ENCODE results near the gene ACSL6. TPM values are rescaled to one million over a fixed set of nuclear protein-coding genes. Genes with fewer than 3 reads are reported as not detected.

ACSL6 gene
- total RNA-seq, 2 donors from 2014 or later: 0.04 to 0.73 TPM

DNA sequence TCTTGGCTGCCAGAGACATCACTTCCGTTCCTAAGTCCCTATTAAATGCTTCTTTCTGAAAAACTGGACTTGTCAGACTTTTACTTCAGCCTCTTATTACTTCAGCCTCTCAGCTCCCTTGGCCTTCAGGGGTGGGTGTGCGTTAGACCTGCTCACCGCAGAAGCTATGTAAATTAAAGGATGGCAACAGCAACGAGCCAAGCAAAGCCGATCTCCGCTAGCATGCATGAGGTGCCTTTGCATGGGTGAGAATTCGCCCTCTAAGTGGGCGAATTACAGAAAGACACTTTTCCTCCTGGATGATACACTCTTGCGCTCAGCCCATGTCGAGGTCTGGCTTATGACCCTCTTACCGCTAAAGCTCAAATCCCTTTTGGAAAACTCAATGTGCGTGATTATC lies 38.1 kb upstream of the ACSL6 start:
- no peaks in the 10 kb centered on the region for H3K9me3 Mint-ChIP-seq
- WGBS, 2 experiments (ENCODE audit: insufficient coverage in 1 of 2, insufficient read length in 1 of 2): 93 to 94% methylated on average over 11 to 12 of the region's 12 CpGs
- Histone ChIP-seq H3K27me3 (ENCODE audit: control insufficient read depth, insufficient read depth, low read length, poor library complexity, severe bottlenecking) (no peaks in the 10 kb centered on the region), H3K4me3 (ENCODE audit: low read length) (no peak overlapping the region), H3K4me1 (ENCODE audit: control insufficient read depth, insufficient read depth, low read length) (no peaks in the 10 kb centered on the region), H3K9me3 (ENCODE audit: control insufficient read depth, low read length) (no peaks in the 10 kb centered on the region), H3K9ac (ENCODE audit: extremely low read depth, low read length, poor library complexity, severe bottlenecking) (no peak overlapping the region), H3K36me3 (ENCODE audit: control insufficient read depth, insufficient read depth, low read length) (no peaks in the 10 kb centered on the region), H3K27ac (ENCODE audit: low read depth, low read length) (no peak overlapping the region)
- TF ChIP-seq, protein P1, sequence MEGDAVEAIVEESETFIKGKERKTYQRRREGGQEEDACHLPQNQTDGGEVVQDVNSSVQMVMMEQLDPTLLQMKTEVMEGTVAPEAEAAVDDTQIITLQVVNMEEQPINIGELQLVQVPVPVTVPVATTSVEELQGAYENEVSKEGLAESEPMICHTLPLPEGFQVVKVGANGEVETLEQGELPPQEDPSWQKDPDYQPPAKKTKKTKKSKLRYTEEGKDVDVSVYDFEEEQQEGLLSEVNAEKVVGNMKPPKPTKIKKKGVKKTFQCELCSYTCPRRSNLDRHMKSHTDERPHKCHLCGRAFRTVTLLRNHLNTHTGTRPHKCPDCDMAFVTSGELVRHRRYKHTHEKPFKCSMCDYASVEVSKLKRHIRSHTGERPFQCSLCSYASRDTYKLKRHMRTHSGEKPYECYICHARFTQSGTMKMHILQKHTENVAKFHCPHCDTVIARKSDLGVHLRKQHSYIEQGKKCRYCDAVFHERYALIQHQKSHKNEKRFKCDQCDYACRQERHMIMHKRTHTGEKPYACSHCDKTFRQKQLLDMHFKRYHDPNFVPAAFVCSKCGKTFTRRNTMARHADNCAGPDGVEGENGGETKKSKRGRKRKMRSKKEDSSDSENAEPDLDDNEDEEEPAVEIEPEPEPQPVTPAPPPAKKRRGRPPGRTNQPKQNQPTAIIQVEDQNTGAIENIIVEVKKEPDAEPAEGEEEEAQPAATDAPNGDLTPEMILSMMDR (conservative IDR thresholded peaks at IDR 0.05): no peak
- H3K27ac Mint-ChIP-seq: no peak overlapping the region
- no peaks in the 10 kb centered on the region for H3K36me3 Mint-ChIP-seq (ENCODE audit: low read depth)
- no peak for DNase-seq
- no peaks in the 10 kb centered on the region for H3K4me1 Mint-ChIP-seq
- H3K4me3 Mint-ChIP-seq: no peak overlapping the region
- no peaks in the 10 kb centered on the region for H3K27me3 Mint-ChIP-seq (ENCODE audit: insufficient read depth)

DNA sequence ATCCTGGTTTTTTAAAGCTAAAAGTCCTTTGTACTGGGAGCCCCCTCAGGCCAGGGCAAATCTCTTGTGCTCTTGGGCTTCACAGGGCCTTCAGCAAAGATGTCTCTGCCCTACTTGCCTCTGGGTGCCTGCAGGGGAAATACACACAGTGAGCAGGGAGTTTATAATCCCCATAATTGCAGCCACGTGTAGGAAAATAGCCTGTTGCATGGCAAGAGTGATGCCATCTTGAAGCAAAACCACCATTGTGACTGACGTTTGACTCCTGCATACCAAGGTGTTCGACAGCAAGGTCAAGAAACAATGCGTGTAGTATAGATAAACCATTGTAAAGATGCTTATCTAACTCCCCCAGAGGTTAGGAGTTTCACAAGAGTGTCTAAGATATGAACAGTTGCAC lies 37.6 kb upstream of the ACSL6 start:
- Mint-ChIP-seq H3K27ac (no peak overlapping the region), H3K4me3 (no peak overlapping the region), H3K27me3 (ENCODE audit: insufficient read depth) (no peaks in the 10 kb centered on the region), H3K36me3 (ENCODE audit: low read depth) (no peaks in the 10 kb centered on the region), H3K9me3 (no peaks in the 10 kb centered on the region), H3K4me1 (no peaks in the 10 kb centered on the region)
- Histone ChIP-seq H3K9ac (ENCODE audit: extremely low read depth, low read length, poor library complexity, severe bottlenecking) (no peak overlapping the region), H3K4me3 (ENCODE audit: low read length) (no peak overlapping the region), H3K36me3 (ENCODE audit: control insufficient read depth, insufficient read depth, low read length) (no peaks in the 10 kb centered on the region), H3K27ac (ENCODE audit: low read depth, low read length) (no peak overlapping the region), H3K4me1 (ENCODE audit: control insufficient read depth, insufficient read depth, low read length) (no peaks in the 10 kb centered on the region), H3K9me3 (ENCODE audit: control insufficient read depth, low read length) (no peaks in the 10 kb centered on the region), H3K27me3 (ENCODE audit: control insufficient read depth, insufficient read depth, low read length, poor library complexity, severe bottlenecking) (no peaks in the 10 kb centered on the region)
- 88 to 89% methylated on average over 4 of the region's 4 CpGs for WGBS, 2 experiments (ENCODE audit: insufficient coverage in 1 of 2, insufficient read length in 1 of 2)
- no peak for DNase-seq
- TF ChIP-seq, protein P1 (conservative IDR thresholded peaks at IDR 0.05): no peak

DNA sequence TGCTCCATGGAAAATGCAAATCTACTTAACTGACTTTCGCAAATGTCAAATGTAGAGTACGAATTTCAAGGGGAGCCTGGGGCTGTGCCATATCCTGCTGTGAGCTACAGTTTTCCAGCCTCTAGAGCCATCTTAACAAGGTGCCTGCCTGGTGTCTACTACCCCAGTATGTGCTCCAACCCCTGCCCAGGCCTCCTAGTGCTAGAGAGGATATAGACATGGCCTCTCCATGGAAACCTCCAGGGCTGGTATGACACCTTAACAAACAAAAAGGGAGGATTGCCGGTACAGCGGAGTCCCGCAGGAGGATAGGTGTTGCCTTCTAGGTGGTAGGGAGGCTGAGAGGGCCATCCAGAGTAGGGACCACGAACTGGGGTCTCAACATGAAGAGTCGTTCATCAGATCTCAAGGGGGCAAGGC lies 35.4 kb upstream of the ACSL6 start:
- WGBS, 2 experiments (ENCODE audit: insufficient coverage in 1 of 2, insufficient read length in 1 of 2): 65 to 85% methylated on average over 4 to 7 of the region's 7 CpGs
- DNase-seq: peak; percentile 50

More for the DNA sequence above, 35.4 kb upstream of the ACSL6 start:
- no peak overlapping the region for H3K4me3 ChIP-seq (ENCODE audit: low read length)
- H3K36me3 Mint-ChIP-seq (ENCODE audit: low read depth): no peaks in the 10 kb centered on the region
- no peaks in the 10 kb centered on the region for H3K36me3 ChIP-seq (ENCODE audit: control insufficient read depth, insufficient read depth, low read length)
- no peaks in the 10 kb centered on the region for H3K27me3 Mint-ChIP-seq (ENCODE audit: insufficient read depth)
- no peaks in the 10 kb centered on the region for H3K9me3 ChIP-seq (ENCODE audit: control insufficient read depth, low read length)
- no peak overlapping the region for H3K9ac ChIP-seq (ENCODE audit: extremely low read depth, low read length, poor library complexity, severe bottlenecking)
- H3K27me3 ChIP-seq (ENCODE audit: control insufficient read depth, insufficient read depth, low read length, poor library complexity, severe bottlenecking): no peaks in the 10 kb centered on the region
- H3K4me3 Mint-ChIP-seq: no peak overlapping the region
- H3K27ac ChIP-seq (ENCODE audit: low read depth, low read length): no peak overlapping the region
- no peaks in the 10 kb centered on the region for H3K9me3 Mint-ChIP-seq
- no peak overlapping the region for H3K27ac Mint-ChIP-seq
- TF ChIP-seq, protein P1 (conservative IDR thresholded peaks at IDR 0.05): no peak
- H3K4me1 ChIP-seq (ENCODE audit: control insufficient read depth, insufficient read depth, low read length): no peaks in the 10 kb centered on the region
- H3K4me1 Mint-ChIP-seq: no peaks in the 10 kb centered on the region

All from endodermal cell (in vitro differentiated cells).